HG03457 (cell line): ENCODE data around the gene SUV39H1.

Source experiments
- ATAC-seq: cut with Tn5 transposase; IDR thresholded peaks from one replicate; pipeline ENCODE4 v1.9.1; 2021; ENCODE audit warnings: moderate number of reproducible peaks; ENCODE audit not compliant: unreplicated experiment

SUV39H1 gene

GRCh38 chrX:48711929-48712505 is 15.5 kb downstream of the SUV39H1 start:
- ATAC-seq = no peak

- ATAC-seq = no peak
Observed at GRCh38 chrX:48713847-48714246, 17.3 kb downstream of the SUV39H1 start.

GRCh38 chrX:48714573-48714972 is 18.0 kb downstream of the SUV39H1 start:
- ATAC-seq = no peak

GRCh38 chrX:48715072-48715471 is 18.5 kb downstream of the SUV39H1 start:
- ATAC-seq = no peak

GRCh38 chrX:48715876-48716502 is 19.5 kb downstream of the SUV39H1 start:
- no peak for ATAC-seq

GRCh38 chrX:48719958-48720357 is 23.4 kb downstream of the SUV39H1 start:
- ATAC-seq = no peak

- no peak for ATAC-seq
Observed at GRCh38 chrX:48720577-48721250, 24.2 kb downstream of the SUV39H1 start.

- no peak for ATAC-seq
Observed at GRCh38 chrX:48721916-48722315, 25.4 kb downstream of the SUV39H1 start.

GRCh38 chrX:48726596-48726995 is 30.1 kb downstream of the SUV39H1 start:
- no peak for ATAC-seq

GRCh38 chrX:48728653-48729052 is 32.1 kb downstream of the SUV39H1 start:
- no peak for ATAC-seq

- no peak for ATAC-seq
Observed at GRCh38 chrX:48736303-48736702, 39.8 kb downstream of the SUV39H1 start.

- no peak for ATAC-seq
Observed at GRCh38 chrX:48736878-48737212, 40.3 kb downstream of the SUV39H1 start.

GRCh38 chrX:48737213-48737938 is 40.8 kb downstream of the SUV39H1 start:
- ATAC-seq = peak; percentile 93

GRCh38 chrX:48737940-48738339 is 41.4 kb downstream of the SUV39H1 start:
- no peak for ATAC-seq

GRCh38 chrX:48741834-48742233 is 45.3 kb downstream of the SUV39H1 start:
- ATAC-seq = no peak

- ATAC-seq = no peak
Observed at GRCh38 chrX:48745222-48745621, 48.7 kb downstream of the SUV39H1 start.

- no peak for ATAC-seq
Observed at GRCh38 chrX:48747415-48748016, 51.0 kb downstream of the SUV39H1 start.

- no peak for ATAC-seq
Observed at GRCh38 chrX:48749182-48749581, 52.6 kb downstream of the SUV39H1 start.

- no peak for ATAC-seq
Observed at GRCh38 chrX:48751343-48751742, 54.8 kb downstream of the SUV39H1 start.

GRCh38 chrX:48752498-48752897 is 56.0 kb downstream of the SUV39H1 start:
- no peak for ATAC-seq

GRCh38 chrX:48753708-48754228 is 57.2 kb downstream of the SUV39H1 start:
- no peak for ATAC-seq
